ENCODE data around the gene LCNL1. TPM values are rescaled to one million over a fixed set of nuclear protein-coding genes. Genes with fewer than 3 reads are reported as not detected.

Gene LCNL1
- total and polyA plus RNA-seq, 8 donors = 0.38 to 2.7 (median 1.2) TPM

DNA sequence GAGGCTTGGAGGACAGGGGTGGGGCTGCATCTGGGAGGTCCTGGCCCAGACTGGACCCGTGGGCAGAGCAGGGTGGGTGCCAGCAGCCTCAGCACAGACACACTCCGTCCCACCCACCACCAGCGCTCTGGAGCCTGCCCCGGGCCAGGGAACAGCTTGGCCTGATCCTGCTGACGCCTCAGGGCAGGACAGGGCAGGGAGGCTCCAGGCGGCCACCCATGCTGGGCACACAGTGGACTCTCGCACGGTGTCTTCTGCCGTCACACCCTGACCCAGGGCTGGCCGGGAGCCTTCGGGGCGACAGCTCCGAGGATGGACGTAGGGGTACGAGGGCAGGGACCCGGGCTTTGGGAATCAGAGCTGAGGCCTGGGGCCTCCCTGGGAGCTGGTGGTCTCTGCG is 13.6 kb upstream of the LCNL1 start:
- no peak for DNase-seq

DNA sequence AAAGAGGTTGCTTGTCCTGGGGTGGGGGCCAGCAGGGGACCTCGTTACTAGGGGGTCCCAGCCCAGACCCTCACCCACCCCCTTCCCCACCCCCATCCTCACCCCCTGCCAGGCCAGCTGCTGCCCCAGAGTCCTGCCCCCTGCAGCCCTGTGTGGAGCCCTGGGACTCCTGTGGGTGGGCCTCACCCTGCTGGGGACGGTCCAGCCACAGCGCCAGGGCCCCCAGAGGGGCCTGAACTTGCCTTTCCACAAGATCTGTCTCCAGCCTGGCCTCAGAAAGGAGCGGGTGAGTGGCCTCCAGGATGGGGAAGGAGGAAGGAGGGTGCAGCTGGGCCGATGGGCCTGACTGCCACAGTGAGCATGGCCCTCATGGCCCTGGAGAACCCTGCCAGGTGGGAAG is 13.0 kb upstream of the LCNL1 start:
- H3K9me3 ChIP-seq = no peaks in the 10 kb centered on the region
- H3K4me1 ChIP-seq = peaks cover 0 to 18% of the 10 kb centered on the region in 2 donors
- TF ChIP-seq, protein P1, sequence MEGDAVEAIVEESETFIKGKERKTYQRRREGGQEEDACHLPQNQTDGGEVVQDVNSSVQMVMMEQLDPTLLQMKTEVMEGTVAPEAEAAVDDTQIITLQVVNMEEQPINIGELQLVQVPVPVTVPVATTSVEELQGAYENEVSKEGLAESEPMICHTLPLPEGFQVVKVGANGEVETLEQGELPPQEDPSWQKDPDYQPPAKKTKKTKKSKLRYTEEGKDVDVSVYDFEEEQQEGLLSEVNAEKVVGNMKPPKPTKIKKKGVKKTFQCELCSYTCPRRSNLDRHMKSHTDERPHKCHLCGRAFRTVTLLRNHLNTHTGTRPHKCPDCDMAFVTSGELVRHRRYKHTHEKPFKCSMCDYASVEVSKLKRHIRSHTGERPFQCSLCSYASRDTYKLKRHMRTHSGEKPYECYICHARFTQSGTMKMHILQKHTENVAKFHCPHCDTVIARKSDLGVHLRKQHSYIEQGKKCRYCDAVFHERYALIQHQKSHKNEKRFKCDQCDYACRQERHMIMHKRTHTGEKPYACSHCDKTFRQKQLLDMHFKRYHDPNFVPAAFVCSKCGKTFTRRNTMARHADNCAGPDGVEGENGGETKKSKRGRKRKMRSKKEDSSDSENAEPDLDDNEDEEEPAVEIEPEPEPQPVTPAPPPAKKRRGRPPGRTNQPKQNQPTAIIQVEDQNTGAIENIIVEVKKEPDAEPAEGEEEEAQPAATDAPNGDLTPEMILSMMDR (IDR thresholded peaks at IDR 0.05) = no peak
- no peak overlapping the region for H3K27ac ChIP-seq
- H3K36me3 ChIP-seq = no peaks in the 10 kb centered on the region
- ATAC-seq = no peak
- DNase-seq = no peak
- no peak overlapping the region for H3K4me3 ChIP-seq
- peaks cover 0 to 8% of the 10 kb centered on the region in 2 donors for H3K27me3 ChIP-seq
- intact Hi-C loops (cut with DNase I) = no loop called here

More for the DNA sequence above, 13.6 kb upstream of the LCNL1 start:
- Histone ChIP-seq H3K4me1 (peaks cover 0 to 16% of the 10 kb centered on the region in 2 donors), H3K27me3 (peaks cover 0 to 8% of the 10 kb centered on the region in 2 donors), H3K4me3 (no peak overlapping the region), H3K27ac (no peak overlapping the region), H3K9me3 (no peaks in the 10 kb centered on the region), H3K36me3 (no peaks in the 10 kb centered on the region)
- intact Hi-C loops (cut with DNase I) = no loop called here
- TF ChIP-seq, protein P1 (IDR thresholded peaks at IDR 0.05) = no peak
- no peak for ATAC-seq

DNA sequence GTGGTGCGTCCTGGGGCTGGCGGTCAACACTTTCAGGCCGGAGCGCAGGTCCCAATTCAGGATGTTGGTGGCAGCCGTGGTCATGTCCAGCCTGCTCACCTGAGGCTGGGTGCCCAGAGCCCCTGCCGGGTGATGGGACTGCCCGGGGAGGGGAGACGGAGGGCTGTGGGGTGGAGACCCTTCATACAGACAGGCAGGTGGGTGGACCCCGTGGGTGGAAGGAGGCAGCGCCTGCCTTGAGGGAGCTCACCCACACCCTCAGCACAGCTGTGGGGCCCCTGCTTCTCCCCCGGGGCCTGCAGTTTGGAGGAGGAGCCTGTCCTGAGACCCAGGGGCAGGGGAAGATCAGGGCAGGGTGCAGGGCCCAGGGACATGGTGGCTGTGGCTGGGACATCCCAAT is 12.4 kb upstream of the LCNL1 start:
- no peak overlapping the region for H3K27ac ChIP-seq
- no peaks in the 10 kb centered on the region for H3K9me3 ChIP-seq
- H3K4me1 ChIP-seq = peaks cover under 1 to 24% of the 10 kb centered on the region in 2 donors
- peaks cover 0 to 8% of the 10 kb centered on the region in 2 donors for H3K27me3 ChIP-seq
- no peak for DNase-seq
- no peaks in the 10 kb centered on the region for H3K36me3 ChIP-seq
- ATAC-seq = no peak
- TF ChIP-seq, protein P1 (IDR thresholded peaks at IDR 0.05) = no peak
- H3K4me3 ChIP-seq = no peak overlapping the region
- intact Hi-C loops (cut with DNase I) = no loop called here

DNA sequence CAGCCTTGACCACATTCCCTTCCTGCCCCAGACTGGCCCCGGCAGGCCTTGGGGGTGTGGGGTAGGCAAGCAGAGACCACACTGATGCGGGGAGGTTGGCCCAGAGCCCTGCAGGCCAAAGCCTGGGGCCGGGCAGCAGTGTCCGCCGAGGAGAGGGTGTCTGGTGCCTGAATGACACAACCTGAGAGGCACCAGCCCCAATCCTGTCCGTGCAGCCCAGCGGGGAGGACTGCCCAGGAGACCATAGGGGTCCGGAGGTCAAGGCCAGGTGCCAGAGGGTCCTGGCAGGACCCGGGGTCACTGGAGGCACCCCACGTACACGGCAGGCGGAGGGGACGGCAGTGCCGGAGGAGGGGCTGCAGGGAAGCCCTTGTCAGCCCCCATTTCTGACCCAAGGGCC is 11.0 kb upstream of the LCNL1 start:
- H3K4me1 ChIP-seq = peaks cover 8 to 30% of the 10 kb centered on the region in 2 donors
- no peak for DNase-seq
- intact Hi-C loops (cut with DNase I) = no loop called here

DNA sequence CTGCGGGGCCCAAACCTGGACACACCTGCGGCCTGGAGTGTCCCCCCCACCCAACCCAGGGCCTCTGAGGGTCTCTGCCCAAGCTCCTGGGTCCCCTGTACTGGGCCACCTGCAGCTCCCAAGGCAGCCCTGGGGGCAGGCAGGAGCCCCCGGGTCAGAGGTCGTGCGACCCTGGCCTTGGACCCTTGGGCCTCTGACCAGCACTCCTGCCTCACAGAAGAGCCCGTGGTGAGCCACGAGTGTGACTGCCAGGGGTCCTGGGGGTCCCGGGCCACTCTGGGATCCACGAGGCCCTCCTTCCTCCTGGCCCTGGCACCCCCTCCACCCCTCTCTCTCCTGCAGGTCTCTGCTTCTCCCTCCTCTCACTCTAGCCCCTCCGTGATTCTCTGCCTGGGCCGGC is 10.5 kb upstream of the LCNL1 start:
- Histone ChIP-seq H3K4me1 (peaks cover 13 to 36% of the 10 kb centered on the region in 2 donors), H3K36me3 (no peaks in the 10 kb centered on the region), H3K9me3 (no peaks in the 10 kb centered on the region), H3K27ac (no peak overlapping the region), H3K4me3 (no peak overlapping the region), H3K27me3 (peaks cover 0 to 18% of the 10 kb centered on the region in 2 donors)
- intact Hi-C loops (cut with DNase I) = no loop called here
- DNase-seq (no peak), ATAC-seq (no peak)
- TF ChIP-seq, protein P1 (IDR thresholded peaks at IDR 0.05) = no peak

More for the DNA sequence above, 11.0 kb upstream of the LCNL1 start:
- H3K4me3 ChIP-seq = no peak overlapping the region
- no peak for ATAC-seq
- H3K27me3 ChIP-seq = peaks cover 0 to 12% of the 10 kb centered on the region in 2 donors
- no peaks in the 10 kb centered on the region for H3K36me3 ChIP-seq
- no peaks in the 10 kb centered on the region for H3K9me3 ChIP-seq
- no peak overlapping the region for H3K27ac ChIP-seq
- TF ChIP-seq, protein P1 (IDR thresholded peaks at IDR 0.05) = no peak
